MM.1S (cell line): ENCODE results near the gene NDUFV3.
"Not testable (repeated sequence)": the region's sequence is repeated elsewhere in the genome, so short reads cannot be mapped to it uniquely, and the experiment has no call there.

Experiments used
- DNase-seq: peaks from one replicate; pipeline ENCODE4 v3.0.0-alpha.2; 2015
- H2AFZ ChIP-seq: fragments of 300-600 bp; sonication (generic); 2 replicates; pipeline ENCODE4 v1.6.0; 2016; ENCODE audit warnings: antibody characterized with exemption, low read length
- H3F3A ChIP-seq: fragments of 300-600 bp; sonication (generic); 2 replicates; pipeline ENCODE4 v1.6.1; 2016; ENCODE audit warnings: mild to moderate bottlenecking, antibody characterized with exemption, low read length, moderate library complexity, mixed read lengths; ENCODE audit not compliant: insufficient read depth
- H3K27ac ChIP-seq: fragments of 300-600 bp; sonication (generic); 2 replicates; pipeline ENCODE4 v1.5.1; 2016; ENCODE audit warnings: mild to moderate bottlenecking, low read length
- H3K27me3 ChIP-seq: fragments of 300-600 bp; sonication (generic); replicated peaks from 2 replicates; pipeline ENCODE4 v1.6.0; 2016; ENCODE audit warnings: low read length; ENCODE audit not compliant: insufficient read depth
- H3K36me3 ChIP-seq: fragments of 300-600 bp; sonication (generic); replicated peaks from 2 replicates; pipeline ENCODE4 v1.6.1; 2016; ENCODE audit warnings: mild to moderate bottlenecking, low read length, mixed read lengths; ENCODE audit not compliant: insufficient read depth
- H3K4me1 ChIP-seq: fragments of 300-600 bp; sonication (generic); 2 replicates; pipeline ENCODE4 v1.6.1; 2016; ENCODE audit warnings: low read length, mixed read lengths
- H3K4me2 ChIP-seq: fragments of 300-600 bp; sonication (generic); 2 replicates; pipeline ENCODE4 v1.6.0; 2016; ENCODE audit warnings: low read depth, low read length
- H3K4me3 ChIP-seq: fragments of 300-600 bp; sonication (generic); 2 replicates; pipeline ENCODE4 v1.5.1; 2016; ENCODE audit warnings: low read length, mixed read lengths
- H3K79me2 ChIP-seq: fragments of 300-600 bp; sonication (generic); 2 replicates; pipeline ENCODE4 v1.6.1; 2016; ENCODE audit warnings: mixed run types, low read length, mixed read lengths
- H3K9ac ChIP-seq: fragments of 300-600 bp; sonication (generic); 2 replicates; pipeline ENCODE4 v1.6.1; 2016; ENCODE audit warnings: low read length, mixed read lengths
- H3K9me2 ChIP-seq: fragments of 300-600 bp; sonication (generic); replicated peaks from 2 replicates; pipeline ENCODE4 v1.6.1; 2016; ENCODE audit warnings: mild to moderate bottlenecking, low read length, mixed read lengths; ENCODE audit not compliant: insufficient read depth
- H3K9me3 ChIP-seq: fragments of 300-600 bp; sonication (generic); replicated peaks from 2 replicates; pipeline ENCODE4 v1.6.1; 2016; ENCODE audit warnings: mild to moderate bottlenecking, low read length, mixed read lengths; ENCODE audit not compliant: insufficient read depth
- H4K20me1 ChIP-seq: fragments of 300-600 bp; sonication (generic); 2 replicates; pipeline ENCODE4 v1.6.1; 2016; ENCODE audit warnings: mild to moderate bottlenecking, low read length, moderate library complexity, mixed read lengths; ENCODE audit not compliant: insufficient read depth
- EZH2 ChIP-seq: fragments of 300-600 bp; sonication (generic); optimal IDR thresholded peaks from 2 replicates; pipeline ENCODE3; 2017; ENCODE audit warnings: low read depth, mild to moderate bottlenecking, antibody characterized with exemption, low read length, mixed read lengths
- EZH2phosphoT487 ChIP-seq: fragments of 300-600 bp; sonication (generic); IDR thresholded peaks from 2 replicates; pipeline ENCODE4 v1.6.1; 2018; ENCODE audit warnings: antibody characterized with exemption, low read length
- TF ChIP-seq, protein P1 (sequence below): fragments of 300-600 bp; sonication (generic); IDR thresholded peaks from 2 replicates; pipeline ENCODE4 v1.5.1; 2016; ENCODE audit warnings: antibody characterized with exemption, low read length, mixed read lengths

The NDUFV3 gene

DNA sequence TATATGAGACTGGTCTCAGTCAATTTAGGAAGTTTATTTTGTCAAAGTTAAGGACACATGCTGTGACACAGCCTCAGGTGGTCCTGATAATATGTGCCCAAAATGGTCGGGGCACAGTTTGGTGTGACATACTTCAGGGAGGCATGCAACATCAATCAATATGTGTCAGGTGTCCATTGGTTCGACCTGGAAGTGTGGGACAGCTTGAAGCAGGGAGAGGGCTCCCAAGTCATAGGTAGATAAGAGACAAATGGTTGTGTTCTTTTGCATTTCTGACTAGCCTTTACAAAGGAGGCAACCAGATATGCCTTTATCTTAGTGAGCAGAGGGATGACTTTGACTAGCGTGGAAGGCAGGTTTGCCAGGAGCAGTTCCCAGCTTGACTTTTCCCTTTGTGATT, 36.9 kb downstream of the NDUFV3 start:
- H3K36me3 ChIP-seq: no peaks in the 10 kb centered on the region
- no peaks in the 10 kb centered on the region for H3K9me2 ChIP-seq
- no peaks in the 10 kb centered on the region for H3K9me3 ChIP-seq
- H3K27ac ChIP-seq: no peak overlapping the region
- no peaks in the 10 kb centered on the region for H3K4me1 ChIP-seq
- TF ChIP-seq EZH2phosphoT487 (no peak), EZH2 (no peak)
- TF ChIP-seq, protein P1, sequence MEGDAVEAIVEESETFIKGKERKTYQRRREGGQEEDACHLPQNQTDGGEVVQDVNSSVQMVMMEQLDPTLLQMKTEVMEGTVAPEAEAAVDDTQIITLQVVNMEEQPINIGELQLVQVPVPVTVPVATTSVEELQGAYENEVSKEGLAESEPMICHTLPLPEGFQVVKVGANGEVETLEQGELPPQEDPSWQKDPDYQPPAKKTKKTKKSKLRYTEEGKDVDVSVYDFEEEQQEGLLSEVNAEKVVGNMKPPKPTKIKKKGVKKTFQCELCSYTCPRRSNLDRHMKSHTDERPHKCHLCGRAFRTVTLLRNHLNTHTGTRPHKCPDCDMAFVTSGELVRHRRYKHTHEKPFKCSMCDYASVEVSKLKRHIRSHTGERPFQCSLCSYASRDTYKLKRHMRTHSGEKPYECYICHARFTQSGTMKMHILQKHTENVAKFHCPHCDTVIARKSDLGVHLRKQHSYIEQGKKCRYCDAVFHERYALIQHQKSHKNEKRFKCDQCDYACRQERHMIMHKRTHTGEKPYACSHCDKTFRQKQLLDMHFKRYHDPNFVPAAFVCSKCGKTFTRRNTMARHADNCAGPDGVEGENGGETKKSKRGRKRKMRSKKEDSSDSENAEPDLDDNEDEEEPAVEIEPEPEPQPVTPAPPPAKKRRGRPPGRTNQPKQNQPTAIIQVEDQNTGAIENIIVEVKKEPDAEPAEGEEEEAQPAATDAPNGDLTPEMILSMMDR: no peak
- no peaks in the 10 kb centered on the region for H3K79me2 ChIP-seq
- no peaks in the 10 kb centered on the region for H4K20me1 ChIP-seq
- H2AFZ ChIP-seq: no peak overlapping the region
- H3K4me3 ChIP-seq: no peak overlapping the region
- no peak overlapping the region for H3K9ac ChIP-seq
- no peaks in the 10 kb centered on the region for H3F3A ChIP-seq
- H3K27me3 ChIP-seq: no peaks in the 10 kb centered on the region
- no peak for DNase-seq
- no peak overlapping the region for H3K4me2 ChIP-seq

DNA sequence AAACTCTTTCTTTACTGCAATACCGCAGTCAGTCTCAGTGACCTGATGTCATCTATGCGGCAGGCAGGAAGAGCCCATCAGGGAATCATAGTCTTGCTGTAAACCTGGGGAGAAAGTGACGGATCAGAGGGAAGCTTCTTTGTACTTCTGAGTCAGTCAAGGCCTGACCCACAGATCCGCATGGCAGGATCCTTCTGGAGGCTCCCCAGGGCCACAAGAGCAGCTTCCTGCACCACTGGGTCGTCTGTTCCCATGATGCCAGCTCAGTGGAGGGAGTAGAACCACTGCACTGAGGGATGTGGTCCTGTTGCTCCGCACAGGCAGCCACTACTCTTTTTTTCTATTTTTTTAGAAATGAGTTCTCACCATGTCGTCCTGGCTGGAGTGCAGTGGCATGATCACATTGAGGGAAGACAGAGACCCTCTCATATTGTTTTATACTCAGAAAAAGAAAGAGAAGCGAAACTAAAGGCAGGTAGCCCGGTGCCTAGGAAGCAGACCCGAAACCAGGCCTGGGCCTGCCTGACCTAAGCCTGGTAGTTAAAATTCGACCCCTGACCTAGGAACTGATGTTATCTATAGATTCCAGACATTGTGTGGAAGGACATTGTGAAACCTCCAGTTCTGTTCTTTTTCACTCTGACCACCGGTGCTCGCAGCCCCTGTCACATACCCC, 38.6 kb downstream of the NDUFV3 start:
- H3K79me2 ChIP-seq: no peaks in the 10 kb centered on the region
- H3K4me1 ChIP-seq: no peaks in the 10 kb centered on the region
- no peaks in the 10 kb centered on the region for H3F3A ChIP-seq
- H3K4me3 ChIP-seq: no peak overlapping the region
- no peak for DNase-seq
- no peak overlapping the region for H3K9ac ChIP-seq
- no peaks in the 10 kb centered on the region for H3K9me3 ChIP-seq
- no peaks in the 10 kb centered on the region for H3K36me3 ChIP-seq
- H3K9me2 ChIP-seq: no peaks in the 10 kb centered on the region
- H2AFZ ChIP-seq: no peak overlapping the region
- H3K27me3 ChIP-seq: no peaks in the 10 kb centered on the region
- TF ChIP-seq EZH2 (no peak), EZH2phosphoT487 (no peak)
- TF ChIP-seq, protein P1: no peak
- no peak overlapping the region for H3K27ac ChIP-seq
- H4K20me1 ChIP-seq: no peaks in the 10 kb centered on the region
- H3K4me2 ChIP-seq: no peak overlapping the region

DNA sequence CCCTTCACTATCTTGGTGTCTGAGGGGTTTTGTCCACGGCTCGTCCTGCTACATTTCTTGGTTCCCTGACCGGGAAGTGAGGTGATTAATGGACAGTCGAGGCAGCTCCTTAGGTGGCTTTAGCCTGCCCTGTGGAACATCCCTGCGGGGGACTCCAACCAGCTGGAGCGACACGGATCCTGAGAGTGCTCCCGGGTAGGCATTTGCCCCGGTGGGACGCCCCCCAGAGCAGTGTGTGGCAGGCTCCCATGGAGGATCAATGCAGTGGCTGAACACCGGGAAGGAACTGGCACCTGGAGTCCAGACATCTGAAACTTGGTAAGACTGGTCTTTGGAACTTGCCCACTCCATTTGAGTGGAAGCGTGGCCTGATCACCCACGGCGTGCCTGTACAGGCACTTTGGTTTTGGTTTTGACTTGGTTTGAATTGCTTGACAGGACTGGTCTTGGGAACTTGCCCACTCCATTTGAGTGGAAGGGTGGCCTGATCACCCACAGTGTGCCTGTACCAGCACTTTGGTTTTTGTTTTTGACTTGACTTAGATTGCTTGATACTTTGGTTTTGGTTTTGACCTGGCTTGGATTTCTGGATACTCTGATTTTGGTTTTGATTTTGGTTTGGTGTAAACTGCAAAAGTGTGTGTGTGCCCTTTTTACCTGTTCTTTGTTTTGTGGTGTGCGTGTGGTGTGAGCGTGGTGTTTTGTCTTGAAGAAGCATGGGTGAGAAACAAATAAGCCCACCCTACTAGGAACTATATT, 39.4 kb downstream of the NDUFV3 start:
- not testable (repeated sequence) for H3K4me1 ChIP-seq, DNase-seq, H3K36me3 ChIP-seq, H4K20me1 ChIP-seq, H3K27ac ChIP-seq, H3K9me3 ChIP-seq, H3F3A ChIP-seq, H3K79me2 ChIP-seq, H2AFZ ChIP-seq, H3K9ac ChIP-seq, H3K4me3 ChIP-seq, H3K27me3 ChIP-seq, H3K9me2 ChIP-seq, H3K4me2 ChIP-seq

DNA sequence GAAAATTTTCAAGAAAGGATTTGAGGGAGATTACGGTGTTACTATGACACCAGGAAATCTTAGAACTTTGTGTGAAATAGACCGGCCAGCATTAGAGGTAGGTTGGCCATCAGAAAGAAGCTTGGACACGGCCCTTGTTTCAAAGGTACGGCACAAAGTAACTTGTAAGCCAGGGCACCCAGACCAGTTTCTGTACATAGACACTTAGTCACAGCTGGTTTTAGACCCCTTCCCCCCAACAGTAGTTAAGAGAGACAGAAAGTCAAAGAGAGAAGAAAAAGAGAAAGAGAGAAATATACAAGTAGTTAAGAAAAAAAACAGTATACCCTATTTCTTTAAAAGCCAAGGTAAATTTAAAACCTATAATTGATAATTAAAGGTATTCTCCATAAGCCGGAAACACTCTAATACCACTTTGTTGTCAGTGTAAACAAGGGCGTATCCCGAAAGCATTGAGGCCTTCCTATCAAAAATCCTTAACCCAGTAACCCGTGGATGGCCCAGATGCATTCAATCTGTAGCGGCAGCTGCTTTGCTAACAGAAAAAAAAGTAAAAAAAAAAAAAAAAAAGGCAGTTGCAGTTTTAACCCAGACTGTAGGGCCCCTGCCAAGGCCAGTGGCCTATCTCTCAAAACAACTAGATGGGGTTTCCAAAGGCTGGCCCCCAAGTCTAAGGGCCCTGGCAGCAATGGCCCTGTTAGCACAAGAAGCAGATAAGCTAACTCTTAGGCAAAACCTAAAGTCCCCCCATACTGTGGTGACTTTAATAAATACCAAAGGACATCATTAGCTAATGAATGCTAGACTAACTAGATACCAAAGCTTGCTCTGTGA, 40.2 kb downstream of the NDUFV3 start:
- DNase-seq, H2AFZ ChIP-seq, H4K20me1 ChIP-seq, H3K36me3 ChIP-seq, H3K4me3 ChIP-seq, H3K4me1 ChIP-seq, H3K4me2 ChIP-seq, H3F3A ChIP-seq, H3K9me2 ChIP-seq, H3K79me2 ChIP-seq, H3K27ac ChIP-seq, H3K27me3 ChIP-seq, H3K9me3 ChIP-seq, H3K9ac ChIP-seq: not testable (repeated sequence)

- not testable (repeated sequence) for DNase-seq, H3K9ac ChIP-seq, H3K36me3 ChIP-seq, H3K4me2 ChIP-seq, H2AFZ ChIP-seq, H3K79me2 ChIP-seq, H3K9me2 ChIP-seq, H3F3A ChIP-seq, H3K4me3 ChIP-seq, H3K27me3 ChIP-seq, H3K4me1 ChIP-seq, H4K20me1 ChIP-seq, H3K27ac ChIP-seq, H3K9me3 ChIP-seq
Observed at GRCh38 chr21:42933973-42934372, 40.9 kb downstream of the NDUFV3 start.

DNA sequence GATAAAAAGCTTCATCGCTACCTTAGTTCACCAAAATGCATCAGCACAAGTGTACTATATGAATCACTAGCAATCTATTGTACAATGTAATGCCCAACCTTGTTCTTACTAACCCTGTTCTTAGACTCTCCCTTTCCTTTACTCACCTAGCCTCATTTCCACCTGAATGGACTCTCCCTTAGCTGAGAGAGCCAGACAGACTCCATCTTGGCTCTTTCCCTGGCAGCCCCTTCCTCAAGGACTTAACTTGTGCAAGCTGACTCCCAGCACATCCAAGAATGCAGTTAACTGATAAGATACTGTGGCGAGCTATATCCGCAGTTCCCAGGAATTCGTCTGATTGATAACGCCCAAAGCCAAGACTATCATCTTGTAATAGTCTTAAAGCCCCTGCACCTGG, 43.3 kb downstream of the NDUFV3 start:
- DNase-seq, H3K4me1 ChIP-seq, H4K20me1 ChIP-seq, H3K27ac ChIP-seq, H3K27me3 ChIP-seq, H3K36me3 ChIP-seq, H3K4me2 ChIP-seq, H3K4me3 ChIP-seq, H3K9ac ChIP-seq, H3K9me3 ChIP-seq, H3K79me2 ChIP-seq, H2AFZ ChIP-seq, H3K9me2 ChIP-seq, H3F3A ChIP-seq: not testable (repeated sequence)
